HepG2 (cell line): Measurements from ENCODE around the gene NATD1. TPM values are rescaled to one million over a fixed set of nuclear protein-coding genes. Genes with fewer than 3 reads are reported as not detected.

Experiments
- ATRX ChIP-seq: sonication (generic); formaldehyde crosslinking; IDR thresholded peaks from 2 replicates; pipeline ENCODE4 v1.4.0; 2020; ENCODE audit warnings: missing genetic modification reagents, borderline replicate concordance
- KLF16 ChIP-seq, 2 experiments: sonication (generic) in 1 of 2; formaldehyde crosslinking in 1 of 2; IDR thresholded peaks; 2 replicates each; pipeline versions ENCODE4 v1.6.1 to v1.8.0; 2016 to 2023; ENCODE audit warnings: missing genetic modification reagents in 2 of 2, missing compliant biosample characterization in 1 of 2
- MAF1 ChIP-seq: sonication (generic); formaldehyde crosslinking; IDR thresholded peaks from 2 replicates; pipeline ENCODE4 v1.5.0; 2020; ENCODE audit warnings: missing genetic modification reagents, borderline replicate concordance
- MBNL3 ChIP-seq: fragments of 250-450 bp; sonication (Bioruptor Pico); conservative IDR thresholded peaks from 2 replicates; pipeline ENCODE4 v1.8.0; 2022; ENCODE audit warnings: mild to moderate bottlenecking, inconsistent platforms
- MED1 ChIP-seq: sonication (generic); formaldehyde crosslinking; IDR thresholded peaks from 2 replicates; pipeline ENCODE4 v1.4.0; 2020; ENCODE audit warnings: missing genetic modification reagents
- RAD21 ChIP-seq: fragments of 450-650 bp; formaldehyde crosslinking; IDR thresholded peaks from 2 replicates; pipeline ENCODE4 v1.5.0; 2020; ENCODE audit warnings: mild to moderate bottlenecking
- RCOR2 ChIP-seq: IDR thresholded peaks from 2 replicates; pipeline ENCODE4 v1.6.1; 2016; ENCODE audit warnings: missing biosample characterization, missing genetic modification reagents
- SIN3B ChIP-seq: fragments of 150-350 bp; IDR thresholded peaks from 2 replicates; pipeline ENCODE4 v1.6.1; 2014; ENCODE audit warnings: low read length
- SNAI1 ChIP-seq: sonication (generic); formaldehyde crosslinking; IDR thresholded peaks from 2 replicates; pipeline ENCODE4 v1.5.0; 2020; ENCODE audit warnings: mild to moderate bottlenecking, missing genetic modification reagents, borderline replicate concordance
- ZEB1 ChIP-seq: IDR thresholded peaks from 2 replicates; pipeline ENCODE4 v1.6.1; 2012; ENCODE audit warnings: mild to moderate bottlenecking, low read depth, inconsistent platforms; ENCODE audit not compliant: insufficient replicate concordance
- ZNF12 ChIP-seq: sonication (generic); formaldehyde crosslinking; IDR thresholded peaks from 2 replicates; pipeline ENCODE4 v1.5.0; 2020; ENCODE audit warnings: missing genetic modification reagents
- ZNF138 ChIP-seq: sonication (generic); formaldehyde crosslinking; IDR thresholded peaks from 2 replicates; pipeline ENCODE4 v1.5.0; 2020; ENCODE audit warnings: mild to moderate bottlenecking, low read depth, missing genetic modification reagents
- ZNF17 ChIP-seq: sonication (generic); formaldehyde crosslinking; IDR thresholded peaks from 2 replicates; pipeline ENCODE4 v1.5.0; 2020; ENCODE audit warnings: mild to moderate bottlenecking, missing genetic modification reagents
- polyA plus RNA-seq, 8 experiments: library from polyadenylated mRNA; depleted of rRNA in 3 of 8; stranded (reverse) in 7 of 8; unstranded in 1 of 8; fragments of >200 nt; fragmentation: Illumina TruSeq in 4 of 8; extraction: Trizol in 4 of 8; gene quantifications; 2 replicates each; pipeline versions ENCODE4 v1.2.1 to v1.2.3, GENCODE V29; 2011 to 2016; ENCODE audit warnings: low read depth in 4 of 8, missing spikeins in 1 of 8, mixed read lengths in 1 of 8; ENCODE audit not compliant: insufficient read depth in 1 of 8
- total RNA-seq, 5 experiments: library from RNA; depleted of rRNA; stranded (reverse); fragments of >200 nt; fragmentation: Illumina TruSeq; extraction: Trizol; gene quantifications; 2 replicates each; pipeline ENCODE4 v1.2.3, GENCODE V29; 2016; ENCODE audit warnings: low read depth in 1 of 5
- TF ChIP-seq, protein P1 (sequence below): sonication (generic); formaldehyde crosslinking; IDR thresholded peaks from 2 replicates; pipeline ENCODE4 v1.4.0; 2020; ENCODE audit warnings: missing genetic modification reagents, borderline replicate concordance
- TF ChIP-seq, protein P2 (sequence below): sonication (generic); formaldehyde crosslinking; IDR thresholded peaks from 2 replicates; pipeline ENCODE4 v1.8.0; 2022; ENCODE audit warnings: missing genetic modification reagents, low read depth, mild to moderate bottlenecking, borderline replicate concordance
- TF ChIP-seq, protein P3 (sequence below): sonication (generic); formaldehyde crosslinking; IDR thresholded peaks from 2 replicates; pipeline ENCODE4 v1.8.0; 2022; ENCODE audit warnings: mild to moderate bottlenecking, missing genetic modification reagents, moderate library complexity
- TF ChIP-seq, protein P4 (sequence below): sonication (generic); formaldehyde crosslinking; IDR thresholded peaks from 2 replicates; pipeline ENCODE4 v1.5.1; 2020; ENCODE audit warnings: missing genetic modification reagents, mild to moderate bottlenecking, borderline replicate concordance
- TF ChIP-seq, protein P5 (sequence below): sonication (generic); formaldehyde crosslinking; conservative IDR thresholded peaks from 2 replicates; pipeline ENCODE4 v1.8.0; 2022; ENCODE audit warnings: missing genetic modification reagents
- TF ChIP-seq, protein P6 (sequence below): sonication (generic); formaldehyde crosslinking; IDR thresholded peaks from 2 replicates; pipeline ENCODE4 v1.8.0; 2022; ENCODE audit warnings: mild to moderate bottlenecking, missing genetic modification reagents

The NATD1 gene
- total and polyA plus RNA-seq, 2 of the 13 experiments (the other 11 are each of a cell fraction or from before 2014, with no cell fraction given) = 0.31 to 2.3 TPM

DNA sequence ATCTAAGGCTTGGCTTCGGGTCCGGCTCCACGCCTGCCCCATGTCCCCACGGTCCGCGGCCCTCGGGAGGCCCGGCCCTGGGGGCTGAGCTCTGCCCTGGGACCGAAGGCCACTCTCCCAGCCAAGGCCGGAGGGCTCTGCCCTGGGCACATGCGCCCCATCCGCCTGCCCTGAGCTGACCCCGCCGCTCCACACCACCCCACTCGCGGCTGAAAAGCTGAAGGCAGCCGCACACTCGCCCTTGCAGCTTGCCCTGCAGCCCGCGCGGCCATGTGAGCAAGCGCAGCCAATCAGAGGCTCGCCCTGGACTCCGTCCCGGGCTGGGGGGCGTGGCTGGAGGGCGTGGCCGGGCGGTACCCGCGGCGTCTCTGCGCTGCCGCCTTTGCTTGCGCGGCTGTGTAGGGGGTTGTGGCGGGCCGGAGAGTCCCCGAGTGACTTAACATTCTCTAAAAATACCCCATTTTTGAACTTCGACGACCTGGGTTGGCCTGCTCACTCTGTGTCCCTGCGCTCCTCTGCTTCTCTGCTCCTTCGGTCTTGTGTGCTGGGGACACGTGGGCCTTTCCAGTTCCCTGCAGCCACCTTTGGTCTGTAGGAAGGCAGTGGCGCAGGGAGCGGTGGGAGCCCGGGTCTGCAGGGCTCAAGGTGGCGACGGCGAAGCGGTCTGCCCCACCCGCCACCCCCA lies 22.5 kb upstream of the NATD1 start (continued):
- no peak for TF ChIP-seq ZNF12 (CRISPR knock-in tag)
- TF ChIP-seq, protein P1, sequence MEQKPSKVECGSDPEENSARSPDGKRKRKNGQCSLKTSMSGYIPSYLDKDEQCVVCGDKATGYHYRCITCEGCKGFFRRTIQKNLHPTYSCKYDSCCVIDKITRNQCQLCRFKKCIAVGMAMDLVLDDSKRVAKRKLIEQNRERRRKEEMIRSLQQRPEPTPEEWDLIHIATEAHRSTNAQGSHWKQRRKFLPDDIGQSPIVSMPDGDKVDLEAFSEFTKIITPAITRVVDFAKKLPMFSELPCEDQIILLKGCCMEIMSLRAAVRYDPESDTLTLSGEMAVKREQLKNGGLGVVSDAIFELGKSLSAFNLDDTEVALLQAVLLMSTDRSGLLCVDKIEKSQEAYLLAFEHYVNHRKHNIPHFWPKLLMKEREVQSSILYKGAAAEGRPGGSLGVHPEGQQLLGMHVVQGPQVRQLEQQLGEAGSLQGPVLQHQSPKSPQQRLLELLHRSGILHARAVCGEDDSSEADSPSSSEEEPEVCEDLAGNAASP (CRISPR knock-in tag) = peak; percentile 91; the same call in 1 of the 2 replicates
- TF ChIP-seq, protein P2, sequence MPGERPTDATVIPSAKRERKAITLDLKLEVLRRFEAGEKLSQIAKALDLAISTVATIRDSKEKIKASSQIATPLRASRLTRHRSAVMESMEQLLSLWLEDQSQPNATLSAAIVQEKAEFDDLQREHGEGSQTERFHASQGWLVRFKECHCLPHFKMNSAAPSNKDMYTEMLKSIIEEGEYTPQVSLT (CRISPR knock-in tag) = no peak; the same call in 1 of the 2 replicates
- TF ChIP-seq ZEB1 = no peak
- TF ChIP-seq SIN3B = no peak
- TF ChIP-seq SNAI1 (CRISPR knock-in tag) = 0 out of 2 replicates have a peak, but pooled peaks have one; percentile 50
- TF ChIP-seq, protein P3, sequence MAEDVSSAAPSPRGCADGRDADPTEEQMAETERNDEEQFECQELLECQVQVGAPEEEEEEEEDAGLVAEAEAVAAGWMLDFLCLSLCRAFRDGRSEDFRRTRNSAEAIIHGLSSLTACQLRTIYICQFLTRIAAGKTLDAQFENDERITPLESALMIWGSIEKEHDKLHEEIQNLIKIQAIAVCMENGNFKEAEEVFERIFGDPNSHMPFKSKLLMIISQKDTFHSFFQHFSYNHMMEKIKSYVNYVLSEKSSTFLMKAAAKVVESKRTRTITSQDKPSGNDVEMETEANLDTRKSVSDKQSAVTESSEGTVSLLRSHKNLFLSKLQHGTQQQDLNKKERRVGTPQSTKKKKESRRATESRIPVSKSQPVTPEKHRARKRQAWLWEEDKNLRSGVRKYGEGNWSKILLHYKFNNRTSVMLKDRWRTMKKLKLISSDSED (CRISPR knock-in tag) = peak; percentile 86; the same call in 1 of the 2 replicates
- TF ChIP-seq MBNL3 (CRISPR knock-in tag) = no peak
- no peak for TF ChIP-seq ATRX (CRISPR knock-in tag)
- peak in 1 of 2 experiments; percentile 62; a peak in 2 of 4 replicates for TF ChIP-seq KLF16 (CRISPR knock-in tag; IDR thresholded peaks at IDR 0.05)
- no peak for TF ChIP-seq MED1 (CRISPR knock-in tag)
- peak; percentile 32; the same call in 1 of the 2 replicates for TF ChIP-seq ZNF138 (CRISPR knock-in tag)
- 0 out of 2 replicates have a peak, but pooled peaks have one; percentile 41 for TF ChIP-seq MAF1 (CRISPR knock-in tag)
- TF ChIP-seq RCOR2 (CRISPR knock-in tag) = no peak
- TF ChIP-seq RAD21 = no peak
- TF ChIP-seq, protein P4, sequence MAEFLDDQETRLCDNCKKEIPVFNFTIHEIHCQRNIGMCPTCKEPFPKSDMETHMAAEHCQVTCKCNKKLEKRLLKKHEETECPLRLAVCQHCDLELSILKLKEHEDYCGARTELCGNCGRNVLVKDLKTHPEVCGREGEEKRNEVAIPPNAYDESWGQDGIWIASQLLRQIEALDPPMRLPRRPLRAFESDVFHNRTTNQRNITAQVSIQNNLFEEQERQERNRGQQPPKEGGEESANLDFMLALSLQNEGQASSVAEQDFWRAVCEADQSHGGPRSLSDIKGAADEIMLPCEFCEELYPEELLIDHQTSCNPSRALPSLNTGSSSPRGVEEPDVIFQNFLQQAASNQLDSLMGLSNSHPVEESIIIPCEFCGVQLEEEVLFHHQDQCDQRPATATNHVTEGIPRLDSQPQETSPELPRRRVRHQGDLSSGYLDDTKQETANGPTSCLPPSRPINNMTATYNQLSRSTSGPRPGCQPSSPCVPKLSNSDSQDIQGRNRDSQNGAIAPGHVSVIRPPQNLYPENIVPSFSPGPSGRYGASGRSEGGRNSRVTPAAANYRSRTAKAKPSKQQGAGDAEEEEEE (CRISPR knock-in tag) = no peak
- no peak for TF ChIP-seq ZNF17
- TF ChIP-seq, protein P5, sequence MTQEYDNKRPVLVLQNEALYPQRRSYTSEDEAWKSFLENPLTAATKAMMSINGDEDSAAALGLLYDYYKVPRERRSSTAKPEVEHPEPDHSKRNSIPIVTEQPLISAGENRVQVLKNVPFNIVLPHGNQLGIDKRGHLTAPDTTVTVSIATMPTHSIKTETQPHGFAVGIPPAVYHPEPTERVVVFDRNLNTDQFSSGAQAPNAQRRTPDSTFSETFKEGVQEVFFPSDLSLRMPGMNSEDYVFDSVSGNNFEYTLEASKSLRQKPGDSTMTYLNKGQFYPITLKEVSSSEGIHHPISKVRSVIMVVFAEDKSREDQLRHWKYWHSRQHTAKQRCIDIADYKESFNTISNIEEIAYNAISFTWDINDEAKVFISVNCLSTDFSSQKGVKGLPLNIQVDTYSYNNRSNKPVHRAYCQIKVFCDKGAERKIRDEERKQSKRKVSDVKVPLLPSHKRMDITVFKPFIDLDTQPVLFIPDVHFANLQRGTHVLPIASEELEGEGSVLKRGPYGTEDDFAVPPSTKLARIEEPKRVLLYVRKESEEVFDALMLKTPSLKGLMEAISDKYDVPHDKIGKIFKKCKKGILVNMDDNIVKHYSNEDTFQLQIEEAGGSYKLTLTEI (CRISPR knock-in tag) = no peak
- TF ChIP-seq, protein P6, sequence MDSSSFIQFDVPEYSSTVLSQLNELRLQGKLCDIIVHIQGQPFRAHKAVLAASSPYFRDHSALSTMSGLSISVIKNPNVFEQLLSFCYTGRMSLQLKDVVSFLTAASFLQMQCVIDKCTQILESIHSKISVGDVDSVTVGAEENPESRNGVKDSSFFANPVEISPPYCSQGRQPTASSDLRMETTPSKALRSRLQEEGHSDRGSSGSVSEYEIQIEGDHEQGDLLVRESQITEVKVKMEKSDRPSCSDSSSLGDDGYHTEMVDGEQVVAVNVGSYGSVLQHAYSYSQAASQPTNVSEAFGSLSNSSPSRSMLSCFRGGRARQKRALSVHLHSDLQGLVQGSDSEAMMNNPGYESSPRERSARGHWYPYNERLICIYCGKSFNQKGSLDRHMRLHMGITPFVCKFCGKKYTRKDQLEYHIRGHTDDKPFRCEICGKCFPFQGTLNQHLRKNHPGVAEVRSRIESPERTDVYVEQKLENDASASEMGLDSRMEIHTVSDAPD (CRISPR knock-in tag) = no peak
